ENCODE results near the gene HMGB2.

DNA sequence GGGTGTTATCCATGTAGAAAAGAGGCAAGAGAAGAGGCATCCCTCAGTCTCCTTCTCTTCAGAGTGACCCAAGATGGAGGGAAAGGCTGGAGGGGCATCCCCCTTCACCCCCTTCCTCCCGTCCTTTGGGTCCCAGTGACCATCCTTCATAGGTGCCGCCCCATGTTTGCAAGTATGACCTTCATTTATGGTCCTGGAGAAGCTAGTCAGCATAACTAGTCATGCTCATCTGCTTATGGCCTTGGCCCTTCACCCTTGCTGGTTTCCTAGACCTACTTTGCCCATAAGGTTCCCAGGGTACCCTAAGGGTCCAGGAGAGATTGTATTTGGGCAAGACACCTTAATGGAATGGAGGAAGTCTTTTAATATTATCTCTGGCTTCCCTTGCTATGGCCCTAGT is 46.7 kb downstream of the HMGB2 start:
- TF ChIP-seq EP300 (IDR thresholded peaks at IDR 0.05; ENCODE audit: borderline replicate concordance) (no peak), FOXM1 (IDR thresholded peaks at IDR 0.05; ENCODE audit: borderline replicate concordance, low read depth) (no peak), NFIC (IDR thresholded peaks at IDR 0.05) (no peak), TEAD4 (IDR thresholded peaks at IDR 0.05) (no peak), TAF1 (IDR thresholded peaks at IDR 0.05; ENCODE audit: low read depth) (no peak), YY1 (IDR thresholded peaks at IDR 0.05; ENCODE audit: low read depth) (no peak), RAD21 (IDR thresholded peaks at IDR 0.05; ENCODE audit: low read depth) (no peak), CEBPB (IDR thresholded peaks at IDR 0.05) (no peak), CREB1 (IDR thresholded peaks at IDR 0.05; ENCODE audit: low read depth) (no peak), ZBTB7A (IDR thresholded peaks at IDR 0.05; ENCODE audit: low read depth) (no peak)
- TF ChIP-seq, protein P1, sequence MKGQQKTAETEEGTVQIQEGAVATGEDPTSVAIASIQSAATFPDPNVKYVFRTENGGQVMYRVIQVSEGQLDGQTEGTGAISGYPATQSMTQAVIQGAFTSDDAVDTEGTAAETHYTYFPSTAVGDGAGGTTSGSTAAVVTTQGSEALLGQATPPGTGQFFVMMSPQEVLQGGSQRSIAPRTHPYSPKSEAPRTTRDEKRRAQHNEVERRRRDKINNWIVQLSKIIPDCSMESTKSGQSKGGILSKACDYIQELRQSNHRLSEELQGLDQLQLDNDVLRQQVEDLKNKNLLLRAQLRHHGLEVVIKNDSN (IDR thresholded peaks at IDR 0.05) = no peak

Data from Ishikawa (cell line).